Natural killer cell treated with Interleukin-12 subunit alpha and Interleukin-12 subunit beta and Interleukin-15 and Interleukin-18, amount 100 ng/mL, for 72 hours (primary cell): ENCODE results near the gene SFTPA2. TPM values are rescaled to one million over a fixed set of nuclear protein-coding genes. Genes with fewer than 3 reads are reported as not detected.
"Not testable (repeated sequence)": the region's sequence is repeated elsewhere in the genome, so short reads cannot be mapped to it uniquely, and the experiment has no call there.

Source experiments
- ATAC-seq, 2 donors: fragments of 150-1000 bp; cut with Tn5 transposase in 1 of 2; sonication (Bioruptor Pico), chemical (Tn5 transposase) in 1 of 2; 2 replicates each; pipeline ENCODE4 v1.10.0; 2021
- DNase-seq: peaks from one replicate; pipeline ENCODE4 v3.0.0; 2022; ENCODE audit warnings: low spot score
- H3K27ac Mint-ChIP-seq, 2 donors: 1 replicate in 1 of 2; 2 replicates in 1 of 2; pipeline ENCODE4 v1.8.0; 2022; ENCODE audit warnings: mixed read lengths in 2 of 2, mild to moderate bottlenecking in 1 of 2, moderate library complexity in 1 of 2
- H3K27me3 Mint-ChIP-seq, 2 donors: 1 replicate in 1 of 2; 2 replicates in 1 of 2; pipeline ENCODE4 v1.8.0; 2022; ENCODE audit warnings: mixed read lengths in 2 of 2
- H3K36me3 Mint-ChIP-seq: one replicate; pipeline ENCODE4 v1.8.0; 2022; ENCODE audit warnings: mixed read lengths
- H3K4me1 Mint-ChIP-seq, 2 donors: 1 replicate in 1 of 2; 2 replicates in 1 of 2; pipeline ENCODE4 v1.8.0; 2022; ENCODE audit warnings: low read depth in 2 of 2, mixed read lengths in 2 of 2, mild to moderate bottlenecking in 1 of 2
- H3K4me3 Mint-ChIP-seq: one replicate; pipeline ENCODE4 v1.8.0; 2022; ENCODE audit warnings: mixed read lengths
- H3K9me3 Mint-ChIP-seq: 2 replicates; pipeline ENCODE4 v1.8.0; 2022; ENCODE audit warnings: mixed read lengths
- total RNA-seq, 2 donors: library from RNA; stranded (reverse); gene quantifications; one replicate each; pipeline ENCODE4 v1.2.3, GENCODE V29; 2022

SFTPA2 gene
- total RNA-seq, 2 donors from 2014 or later = not detected

DNA sequence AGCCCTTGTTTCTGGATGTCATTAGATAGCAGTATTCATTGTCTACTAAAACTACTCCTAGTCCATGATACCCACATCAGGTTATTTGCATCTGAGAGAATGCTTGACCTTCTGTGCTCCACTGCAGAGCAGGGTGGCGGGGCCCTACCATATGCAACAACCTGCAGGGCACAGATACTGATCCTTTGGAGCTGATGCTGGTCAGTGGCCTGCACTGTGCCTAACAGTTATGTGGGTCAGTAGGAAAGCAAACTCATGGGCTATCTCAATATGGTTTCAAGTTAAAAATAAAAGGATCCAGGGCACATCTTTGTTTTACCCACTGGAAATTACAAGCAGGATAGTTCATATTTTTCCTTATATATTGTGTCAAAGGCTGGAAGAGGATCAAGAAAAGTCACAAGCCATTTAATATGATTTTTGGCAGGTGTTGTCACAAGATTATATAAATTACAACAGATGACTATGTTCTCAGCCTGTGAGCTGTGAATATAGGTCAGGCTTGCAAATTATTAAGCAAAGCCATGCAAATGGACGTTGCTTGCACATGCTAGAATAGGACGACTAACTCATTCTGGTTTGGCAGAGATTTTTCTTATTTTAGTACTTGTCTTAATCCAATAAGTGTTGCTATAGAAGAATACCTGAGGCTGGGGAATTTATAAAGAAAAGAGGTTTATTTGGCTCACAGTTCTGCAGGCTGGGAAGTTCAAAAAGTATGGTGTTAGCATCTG is 15.1 kb downstream of the SFTPA2 start:
- DNase-seq, H3K36me3 Mint-ChIP-seq, H3K27ac Mint-ChIP-seq, ATAC-seq, H3K9me3 Mint-ChIP-seq, H3K4me3 Mint-ChIP-seq: not testable (repeated sequence)
- Mint-ChIP-seq H3K27me3 (peaks cover 4 to 17% of the 10 kb centered on the region in 2 donors), H3K4me1 (peaks cover 4 to 13% of the 10 kb centered on the region in 2 donors)

DNA sequence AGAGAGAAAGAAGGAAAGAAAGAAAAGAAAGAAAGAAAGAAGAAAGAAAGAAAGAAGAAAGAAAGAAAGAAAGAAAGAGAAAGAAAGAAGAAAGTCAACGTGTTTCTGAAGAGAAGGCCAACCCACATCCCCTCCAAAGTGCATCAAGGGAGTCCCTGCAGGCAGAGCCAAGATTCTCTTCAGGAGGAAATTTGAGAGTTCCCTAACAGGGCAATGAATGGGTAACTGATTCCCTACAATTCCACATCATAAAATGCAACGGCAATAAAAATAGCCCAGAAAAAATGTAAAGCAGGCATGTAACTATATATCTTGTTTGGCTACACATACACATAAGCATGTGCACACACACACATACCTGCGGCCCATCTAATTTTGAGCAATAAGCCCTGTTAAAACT is 15.8 kb downstream of the SFTPA2 start:
- DNase-seq, H3K4me3 Mint-ChIP-seq, ATAC-seq, H3K27ac Mint-ChIP-seq, H3K36me3 Mint-ChIP-seq, H3K9me3 Mint-ChIP-seq: not testable (repeated sequence)
- Mint-ChIP-seq H3K4me1 (peaks cover 4 to 13% of the 10 kb centered on the region in 2 donors), H3K27me3 (peaks cover 4 to 17% of the 10 kb centered on the region in 2 donors)

- Mint-ChIP-seq H3K4me1 (peaks cover 0 to 6% of the 10 kb centered on the region in 2 donors), H3K36me3 (no peaks in the 10 kb centered on the region), H3K27ac (no peak overlapping the region), H3K4me3 (no peak overlapping the region), H3K27me3 (peaks cover 0 to 10% of the 10 kb centered on the region in 2 donors), H3K9me3 (no peaks in the 10 kb centered on the region)
- no peak for DNase-seq
- no peak for ATAC-seq
Observed at GRCh38 chr10:79542626-79543025, 17.6 kb downstream of the SFTPA2 start.

DNA sequence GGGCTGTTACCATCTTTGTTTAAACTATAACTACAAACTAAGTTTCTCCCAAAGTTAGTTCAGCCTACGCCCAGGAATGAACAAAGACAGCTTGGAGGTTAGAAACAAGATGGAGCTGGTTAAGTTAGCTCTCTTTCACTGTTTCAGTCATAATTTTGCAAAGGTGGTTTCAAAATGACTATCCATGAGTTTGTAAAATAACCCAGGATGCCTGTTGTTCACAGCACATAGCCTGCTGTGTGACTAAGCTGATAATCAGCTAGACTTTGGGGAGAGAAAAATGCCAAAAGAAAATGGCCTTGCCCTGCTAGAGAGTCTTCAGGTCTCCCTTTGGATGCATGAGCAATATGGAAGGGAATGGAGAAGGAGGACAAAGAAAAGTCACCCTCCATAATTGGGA is 19.3 kb downstream of the SFTPA2 start:
- H3K9me3 Mint-ChIP-seq, H3K4me3 Mint-ChIP-seq, H3K27ac Mint-ChIP-seq, H3K27me3 Mint-ChIP-seq, H3K36me3 Mint-ChIP-seq, H3K4me1 Mint-ChIP-seq, DNase-seq: not testable (repeated sequence)
- ATAC-seq = peak; percentile 50 to 76

DNA sequence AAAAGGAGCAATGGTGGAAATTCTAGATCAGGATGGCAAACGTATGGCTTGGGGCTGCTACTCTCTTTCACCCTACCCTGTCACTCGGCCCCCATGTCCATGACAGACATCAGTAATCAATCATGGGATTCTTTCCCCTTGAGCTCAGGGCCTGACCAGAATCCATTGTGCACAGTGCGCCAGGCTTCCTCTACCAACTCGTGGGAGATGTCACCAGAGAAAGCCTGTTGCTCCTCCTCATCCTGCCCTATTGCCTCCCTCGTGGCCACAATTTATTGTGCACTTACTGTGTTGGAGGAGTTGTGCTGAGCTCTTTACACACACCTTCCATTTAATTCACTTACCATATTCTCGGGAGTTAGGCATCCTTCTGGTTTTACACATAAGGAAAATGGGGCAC is 21.9 kb downstream of the SFTPA2 start:
- not testable (repeated sequence) for DNase-seq, ATAC-seq, H3K9me3 Mint-ChIP-seq, H3K27ac Mint-ChIP-seq, H3K27me3 Mint-ChIP-seq, H3K4me1 Mint-ChIP-seq, H3K36me3 Mint-ChIP-seq, H3K4me3 Mint-ChIP-seq

- DNase-seq, H3K36me3 Mint-ChIP-seq, H3K27me3 Mint-ChIP-seq, H3K27ac Mint-ChIP-seq, H3K4me3 Mint-ChIP-seq, H3K4me1 Mint-ChIP-seq, ATAC-seq, H3K9me3 Mint-ChIP-seq: not testable (repeated sequence)
Observed at GRCh38 chr10:79533903-79534175, 26.4 kb downstream of the SFTPA2 start.

DNA sequence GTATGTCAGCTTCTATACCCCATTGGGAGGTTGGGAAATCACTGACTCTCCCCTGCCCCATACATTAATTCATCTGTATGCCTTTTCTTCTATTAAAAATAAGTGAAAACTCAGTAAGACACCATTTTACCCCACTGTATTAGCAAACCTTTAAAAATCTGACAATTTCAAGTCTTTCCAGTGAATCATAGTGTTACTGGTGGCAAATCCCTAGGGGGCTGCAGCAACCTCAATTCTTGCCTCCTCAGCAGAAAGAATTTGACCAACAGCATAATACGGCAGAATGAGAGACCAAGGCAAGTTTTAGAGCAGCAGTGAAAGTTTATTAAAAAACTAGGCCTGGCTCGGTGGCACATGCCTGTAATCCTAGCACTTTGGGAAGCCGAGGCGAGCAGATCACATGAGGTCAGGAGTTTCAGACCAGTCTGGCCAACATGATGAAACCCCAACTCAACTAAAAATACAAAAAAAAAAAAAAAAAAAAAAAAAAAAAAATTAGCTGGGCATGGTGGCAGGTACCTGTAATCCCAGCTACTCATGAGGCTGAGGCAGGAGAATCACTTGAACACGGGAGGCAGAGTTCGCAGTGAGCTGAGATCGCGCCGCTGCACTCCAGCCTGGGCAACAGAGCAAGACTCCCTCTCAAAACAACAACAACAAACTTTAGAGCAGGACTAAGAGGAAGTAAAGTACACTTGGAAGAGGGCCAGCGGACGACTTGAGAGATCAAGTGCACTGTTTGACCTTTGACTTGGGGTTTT is 26.9 kb downstream of the SFTPA2 start:
- not testable (repeated sequence) for ATAC-seq, H3K27ac Mint-ChIP-seq, DNase-seq, H3K4me3 Mint-ChIP-seq, H3K36me3 Mint-ChIP-seq, H3K27me3 Mint-ChIP-seq, H3K4me1 Mint-ChIP-seq, H3K9me3 Mint-ChIP-seq

DNA sequence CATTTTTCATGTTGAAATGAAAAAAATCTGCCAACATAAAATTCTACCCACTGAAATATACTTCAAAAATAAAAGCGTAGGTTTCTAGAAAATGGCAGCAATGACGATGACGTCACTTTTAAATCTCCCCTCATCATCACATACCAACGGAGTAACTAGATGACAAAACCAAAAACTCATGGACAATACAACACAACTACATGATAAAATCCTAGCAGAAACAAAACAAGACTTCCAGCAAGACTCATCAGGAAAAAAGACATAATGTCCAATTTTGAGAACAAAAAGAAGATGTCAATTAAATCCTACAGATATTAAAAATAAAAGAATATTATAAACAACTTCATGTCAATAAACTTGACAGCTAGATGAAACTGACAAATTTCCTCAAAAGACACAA is 31.9 kb downstream of the SFTPA2 start:
- ATAC-seq, H3K36me3 Mint-ChIP-seq, H3K27me3 Mint-ChIP-seq, H3K27ac Mint-ChIP-seq, H3K9me3 Mint-ChIP-seq, H3K4me1 Mint-ChIP-seq, DNase-seq, H3K4me3 Mint-ChIP-seq: not testable (repeated sequence)

DNA sequence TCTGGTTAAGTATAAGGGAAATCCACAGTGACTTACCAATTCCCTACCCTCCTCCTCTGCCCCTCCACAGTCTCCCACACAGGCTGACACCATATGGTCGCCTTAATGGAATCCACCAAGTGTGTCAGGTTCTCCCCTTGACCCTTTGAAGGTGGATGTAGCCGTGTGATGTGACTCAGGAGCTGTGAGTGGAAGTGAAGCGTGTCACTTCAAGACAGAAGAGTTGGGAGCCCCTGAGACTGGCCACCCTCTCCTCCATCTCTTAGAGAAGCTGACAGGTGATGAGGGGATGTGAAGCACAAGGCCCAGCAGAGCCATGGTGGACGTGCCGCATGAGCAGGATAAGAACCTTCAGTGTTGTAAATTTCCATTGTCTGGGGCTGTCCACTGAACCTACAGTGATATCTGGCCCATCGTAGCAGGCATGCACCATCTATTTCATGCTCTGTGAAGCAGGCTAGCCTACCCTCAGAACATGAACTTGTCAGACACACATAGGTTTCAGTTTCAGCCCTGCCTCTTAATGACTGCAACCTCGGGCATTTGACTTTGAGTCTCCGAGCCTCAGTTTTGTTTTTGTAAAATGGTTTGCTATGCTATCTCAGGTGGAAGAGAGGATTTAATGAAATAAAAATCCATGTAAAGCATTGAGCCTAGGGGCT is 35.0 kb downstream of the SFTPA2 start:
- not testable (repeated sequence) for ATAC-seq, H3K4me3 Mint-ChIP-seq, H3K27ac Mint-ChIP-seq, DNase-seq, H3K36me3 Mint-ChIP-seq, H3K9me3 Mint-ChIP-seq, H3K4me1 Mint-ChIP-seq
- peaks cover 0 to 13% of the 10 kb centered on the region in 2 donors for H3K27me3 Mint-ChIP-seq

DNA sequence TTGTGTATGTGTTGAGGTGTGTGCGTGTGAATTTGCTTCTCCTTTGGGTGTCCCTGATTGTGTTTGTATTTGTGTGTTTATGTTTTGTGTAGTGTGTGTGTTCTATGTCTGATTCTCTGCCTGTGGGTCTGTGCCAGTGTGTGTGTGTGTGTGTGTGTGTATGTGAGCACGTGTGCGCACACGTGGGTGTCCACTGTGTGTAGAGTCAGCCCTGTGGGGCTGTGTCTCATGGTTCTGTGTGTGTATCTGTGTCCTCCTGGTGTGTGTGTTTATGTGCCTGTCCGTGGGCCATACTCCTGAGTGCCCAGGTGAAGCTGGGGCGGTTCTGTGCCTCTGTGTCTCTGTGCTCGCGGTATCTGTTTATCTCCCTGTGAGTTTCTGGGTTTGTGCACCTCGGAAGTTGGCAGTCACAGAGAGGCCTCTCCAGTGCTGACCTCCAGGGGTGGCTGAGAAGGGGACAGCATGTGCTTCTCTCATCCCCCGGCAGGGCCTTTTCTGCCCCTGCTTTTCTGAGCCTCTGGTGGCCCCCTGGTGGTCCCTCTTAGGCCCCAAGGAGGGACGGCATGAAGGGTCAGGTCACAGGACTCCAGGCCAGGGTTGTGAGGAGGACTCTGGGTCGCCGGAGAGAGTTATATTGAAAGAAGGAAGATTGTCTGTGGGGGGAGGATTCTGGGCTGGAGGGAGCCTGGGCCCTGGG is 36.9 kb downstream of the SFTPA2 start:
- not testable (repeated sequence) for H3K4me1 Mint-ChIP-seq, DNase-seq, H3K27ac Mint-ChIP-seq, H3K9me3 Mint-ChIP-seq, H3K4me3 Mint-ChIP-seq, H3K36me3 Mint-ChIP-seq
- peaks cover 0 to 13% of the 10 kb centered on the region in 2 donors for H3K27me3 Mint-ChIP-seq
- peak in 1 of 2 donors; percentile 22 for ATAC-seq

GRCh38 chr10:79522464-79522863 is 37.7 kb downstream of the SFTPA2 start:
- H3K27ac Mint-ChIP-seq, H3K4me3 Mint-ChIP-seq, H3K9me3 Mint-ChIP-seq, H3K36me3 Mint-ChIP-seq, DNase-seq, H3K4me1 Mint-ChIP-seq: not testable (repeated sequence)
- H3K27me3 Mint-ChIP-seq = peaks cover 0 to 13% of the 10 kb centered on the region in 2 donors
- ATAC-seq = peak; percentile 46 to 54

GRCh38 chr10:79521751-79522150 is 38.5 kb downstream of the SFTPA2 start:
- not testable (repeated sequence) for H3K4me3 Mint-ChIP-seq, H3K9me3 Mint-ChIP-seq, DNase-seq, ATAC-seq, H3K4me1 Mint-ChIP-seq, H3K36me3 Mint-ChIP-seq, H3K27ac Mint-ChIP-seq
- H3K27me3 Mint-ChIP-seq = peaks cover 4 to 11% of the 10 kb centered on the region in 2 donors

GRCh38 chr10:79517567-79517966 is 42.6 kb downstream of the SFTPA2 start:
- not testable (repeated sequence) for H3K4me1 Mint-ChIP-seq, H3K36me3 Mint-ChIP-seq, ATAC-seq, H3K9me3 Mint-ChIP-seq, DNase-seq, H3K4me3 Mint-ChIP-seq, H3K27ac Mint-ChIP-seq
- peaks cover 12 to 15% of the 10 kb centered on the region in 2 donors for H3K27me3 Mint-ChIP-seq
